ENCODE results near the gene UQCRHL.

GRCh38 chr1:15851210-15852035 is 44.0 kb upstream of the UQCRHL start:
- TF ChIP-seq, protein P1, sequence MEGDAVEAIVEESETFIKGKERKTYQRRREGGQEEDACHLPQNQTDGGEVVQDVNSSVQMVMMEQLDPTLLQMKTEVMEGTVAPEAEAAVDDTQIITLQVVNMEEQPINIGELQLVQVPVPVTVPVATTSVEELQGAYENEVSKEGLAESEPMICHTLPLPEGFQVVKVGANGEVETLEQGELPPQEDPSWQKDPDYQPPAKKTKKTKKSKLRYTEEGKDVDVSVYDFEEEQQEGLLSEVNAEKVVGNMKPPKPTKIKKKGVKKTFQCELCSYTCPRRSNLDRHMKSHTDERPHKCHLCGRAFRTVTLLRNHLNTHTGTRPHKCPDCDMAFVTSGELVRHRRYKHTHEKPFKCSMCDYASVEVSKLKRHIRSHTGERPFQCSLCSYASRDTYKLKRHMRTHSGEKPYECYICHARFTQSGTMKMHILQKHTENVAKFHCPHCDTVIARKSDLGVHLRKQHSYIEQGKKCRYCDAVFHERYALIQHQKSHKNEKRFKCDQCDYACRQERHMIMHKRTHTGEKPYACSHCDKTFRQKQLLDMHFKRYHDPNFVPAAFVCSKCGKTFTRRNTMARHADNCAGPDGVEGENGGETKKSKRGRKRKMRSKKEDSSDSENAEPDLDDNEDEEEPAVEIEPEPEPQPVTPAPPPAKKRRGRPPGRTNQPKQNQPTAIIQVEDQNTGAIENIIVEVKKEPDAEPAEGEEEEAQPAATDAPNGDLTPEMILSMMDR (IDR thresholded peaks at IDR 0.05), result no peak
- TF ChIP-seq POLR2A (IDR thresholded peaks at IDR 0.05), result no peak
